Activated CD4-positive, CD25-positive, alpha-beta regulatory T cell treated with anti-CD3 and anti-CD28 coated beads, Interleukin-2, amount 50 U/mL, for 72 hours (primary cell): ENCODE data around the gene PLB1.

Experiments
- DNase-seq: peaks from one replicate; pipeline ENCODE4 v3.0.0; 2021

Gene PLB1

DNA sequence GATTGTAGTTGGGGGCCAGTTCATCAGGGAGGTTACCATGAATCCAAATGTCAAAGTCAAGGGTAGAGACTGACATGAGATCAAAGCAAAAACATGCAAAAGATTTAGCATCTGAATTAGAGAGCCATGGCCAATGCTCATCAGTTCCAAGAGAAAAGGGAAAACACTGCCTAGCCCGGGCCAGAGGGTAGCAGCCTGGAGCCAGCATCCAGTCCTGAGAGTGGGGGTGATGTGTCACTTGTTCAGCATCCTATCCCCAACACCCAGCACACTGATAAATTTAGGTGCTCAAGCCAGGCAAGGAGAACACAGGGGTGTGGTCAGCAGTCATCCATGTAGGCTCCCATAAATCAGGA lies 178.8 kb downstream of the PLB1 start:
- DNase-seq, result no peak

GRCh38 chr2:28676152-28676835 lies 180.4 kb downstream of the PLB1 start:
- no peak for DNase-seq

DNA sequence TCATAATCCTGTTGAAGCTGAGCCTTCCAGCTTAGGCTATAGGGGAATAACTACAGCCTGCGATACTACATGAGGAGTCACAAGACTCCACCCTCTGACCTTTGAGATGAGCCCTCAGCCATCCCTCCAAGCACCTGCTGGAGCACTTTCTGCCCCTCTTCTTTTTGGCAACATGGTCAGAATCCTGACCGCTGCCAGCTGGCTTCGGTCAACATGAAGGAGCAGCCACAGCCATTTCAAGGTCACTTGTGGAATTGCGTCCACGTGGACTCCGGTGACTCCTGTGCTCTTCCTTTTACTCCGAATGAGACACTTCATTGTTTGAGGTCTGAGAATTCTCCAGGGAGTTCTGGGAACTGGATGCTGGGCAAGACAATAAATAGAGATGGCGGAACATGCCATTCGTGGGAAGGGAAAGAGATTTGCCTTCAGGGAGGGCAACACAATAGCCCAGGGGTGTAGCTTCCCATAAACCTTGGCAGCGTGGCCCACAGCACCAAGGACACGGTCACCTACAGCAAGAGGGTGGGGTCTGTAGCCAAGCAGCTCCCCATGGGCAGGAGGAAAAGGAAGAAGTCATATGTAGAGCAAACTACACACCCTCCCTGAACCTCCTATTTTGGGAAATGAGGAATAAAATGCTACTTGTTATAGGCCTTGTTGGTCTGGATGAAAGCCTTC lies 182.5 kb downstream of the PLB1 start:
- no peak for DNase-seq

DNA sequence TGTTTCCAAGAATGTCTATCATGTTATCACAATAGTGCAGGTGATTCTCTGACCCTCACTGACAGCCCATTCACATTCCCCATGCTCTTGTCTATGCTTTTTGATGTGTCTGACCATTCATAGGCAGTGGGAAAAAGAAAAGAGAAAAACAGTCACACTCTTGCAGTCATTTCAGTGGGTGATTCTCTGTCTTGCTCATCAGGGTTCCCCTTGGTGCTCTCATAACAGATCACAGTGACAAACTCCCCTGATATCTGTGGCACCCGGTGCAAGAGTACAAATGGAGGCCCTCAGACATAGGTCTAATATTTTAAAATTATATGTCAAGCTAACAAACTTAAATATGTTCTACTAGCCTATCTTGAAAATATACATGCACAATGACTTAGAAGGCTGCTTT lies 183.1 kb downstream of the PLB1 start:
- no peak for DNase-seq

- DNase-seq, result no peak
Observed at GRCh38 chr2:28680657-28681056, 184.8 kb downstream of the PLB1 start.

GRCh38 chr2:28681158-28681571 lies 185.3 kb downstream of the PLB1 start:
- DNase-seq, result peak; percentile 70

- no peak for DNase-seq
Observed at GRCh38 chr2:28681606-28682005, 185.7 kb downstream of the PLB1 start.

DNA sequence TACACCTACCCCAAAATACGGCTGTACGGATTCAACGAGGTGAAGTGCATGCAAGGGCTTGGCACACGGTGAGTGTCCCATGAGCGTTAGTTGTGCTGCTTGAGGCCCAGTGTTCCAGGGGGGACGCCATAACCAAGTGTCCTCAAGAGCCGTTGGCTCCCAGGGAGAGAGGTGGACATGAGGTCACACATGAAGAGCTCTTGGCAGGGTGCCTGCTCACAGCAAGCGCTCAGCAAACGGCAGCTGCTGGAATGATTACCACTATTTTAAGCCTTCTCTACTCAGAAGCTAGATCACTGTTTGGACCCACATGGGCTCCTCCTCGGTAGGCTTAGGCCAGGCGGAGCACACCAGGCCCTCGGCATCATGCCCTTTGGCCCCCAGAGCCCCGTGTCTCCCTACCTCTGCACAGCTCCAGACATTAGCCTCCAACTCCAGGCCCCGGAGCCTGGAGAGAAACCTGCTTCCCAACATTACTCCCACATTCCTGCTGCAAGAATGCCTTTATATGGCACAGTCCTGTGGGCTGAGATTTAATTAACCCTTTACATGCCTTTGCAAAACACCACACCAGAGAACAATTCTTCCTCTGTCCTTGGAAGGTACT lies 187.3 kb downstream of the PLB1 start:
- no peak for DNase-seq

DNA sequence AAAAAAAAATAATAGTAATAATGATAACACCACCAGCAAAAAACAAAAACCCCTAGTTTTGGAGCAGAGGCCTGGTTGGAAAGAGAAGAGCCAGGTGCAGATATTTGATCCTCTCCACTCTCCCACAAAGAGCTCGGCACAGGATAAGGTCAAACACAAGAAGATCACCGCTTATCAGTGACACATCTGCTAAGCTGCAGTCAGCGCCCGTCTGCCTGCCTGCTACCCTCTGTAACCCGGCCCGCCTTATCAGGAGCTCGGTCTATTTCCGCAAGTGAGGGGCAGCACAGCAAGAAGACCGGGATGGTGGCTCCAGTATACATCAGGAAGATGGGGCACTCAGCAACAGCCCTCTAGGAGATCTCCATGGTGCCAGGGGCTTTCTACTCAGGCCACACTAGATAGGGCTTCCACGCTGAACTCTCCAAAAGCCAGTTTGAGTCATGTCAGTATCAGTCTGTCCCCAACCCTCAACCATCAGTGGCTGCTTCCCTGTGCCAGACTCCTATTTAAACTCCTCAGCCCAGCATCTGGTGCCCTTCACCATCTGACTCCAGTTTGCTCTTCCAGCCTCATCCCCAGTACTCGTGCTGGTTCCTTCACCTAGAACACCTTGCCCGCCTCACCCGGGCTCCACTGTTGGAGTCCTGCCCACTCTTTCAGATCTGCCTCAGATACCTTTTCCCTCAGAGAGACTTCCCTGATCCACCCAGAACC lies 188.4 kb downstream of the PLB1 start:
- no peak for DNase-seq

DNA sequence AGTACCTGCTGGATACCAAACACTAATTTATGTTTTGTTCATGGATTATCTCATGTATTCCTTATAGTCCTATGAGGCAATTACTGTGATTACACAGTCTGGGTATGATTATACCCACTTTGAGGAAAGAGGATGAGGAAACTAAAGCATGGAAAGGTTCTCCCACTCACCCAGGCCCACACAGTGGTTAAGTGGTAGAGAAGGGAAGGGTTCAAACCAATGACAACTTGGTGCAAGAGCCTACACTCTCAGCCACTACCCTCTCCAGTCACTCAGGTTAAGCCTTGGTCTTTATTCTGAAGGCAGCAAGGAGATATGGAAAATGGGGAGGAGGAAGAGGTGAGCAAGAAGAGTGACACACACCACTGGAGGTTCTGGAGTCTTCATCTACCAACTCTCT lies 191.3 kb downstream of the PLB1 start:
- no peak for DNase-seq

DNA sequence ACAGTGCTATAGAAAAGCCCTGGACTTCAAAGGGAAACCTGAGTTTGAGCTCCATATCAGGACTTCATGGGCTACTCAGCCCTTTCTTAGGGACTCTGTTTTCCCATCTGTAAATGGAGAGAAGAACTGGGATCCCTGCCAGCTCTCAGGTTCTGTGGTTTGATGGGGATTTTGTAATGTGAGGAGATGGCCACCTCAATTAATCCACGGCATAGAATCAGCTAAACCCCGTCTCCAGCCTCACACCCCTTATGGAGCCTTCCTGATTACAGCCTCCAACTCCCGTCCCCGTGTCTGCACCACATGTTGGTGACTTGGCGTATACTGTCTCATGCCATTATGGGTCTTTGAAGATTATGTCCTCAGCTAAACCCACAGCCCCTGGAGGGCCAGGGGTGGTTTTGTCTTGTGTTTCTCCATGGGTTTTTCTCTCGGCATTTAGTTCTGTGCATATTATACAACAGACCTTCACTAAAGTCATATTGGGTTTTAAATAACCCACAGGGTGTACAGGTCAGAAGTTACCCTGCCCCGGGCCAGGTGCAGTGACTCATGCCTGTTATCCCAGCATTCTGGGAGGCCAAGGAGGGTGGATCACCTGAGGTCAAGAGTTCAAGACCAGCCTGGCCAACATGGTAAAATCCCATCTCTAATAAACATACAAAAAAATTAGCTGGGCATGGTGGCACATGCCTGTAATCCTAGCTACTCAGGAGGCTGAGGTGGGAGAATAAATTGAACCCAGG lies 192.0 kb downstream of the PLB1 start:
- DNase-seq, result no peak

- DNase-seq, result no peak
Observed at GRCh38 chr2:28688818-28689217, 193.0 kb downstream of the PLB1 start.

- DNase-seq, result no peak
Observed at GRCh38 chr2:28689771-28690170, 193.9 kb downstream of the PLB1 start.

DNA sequence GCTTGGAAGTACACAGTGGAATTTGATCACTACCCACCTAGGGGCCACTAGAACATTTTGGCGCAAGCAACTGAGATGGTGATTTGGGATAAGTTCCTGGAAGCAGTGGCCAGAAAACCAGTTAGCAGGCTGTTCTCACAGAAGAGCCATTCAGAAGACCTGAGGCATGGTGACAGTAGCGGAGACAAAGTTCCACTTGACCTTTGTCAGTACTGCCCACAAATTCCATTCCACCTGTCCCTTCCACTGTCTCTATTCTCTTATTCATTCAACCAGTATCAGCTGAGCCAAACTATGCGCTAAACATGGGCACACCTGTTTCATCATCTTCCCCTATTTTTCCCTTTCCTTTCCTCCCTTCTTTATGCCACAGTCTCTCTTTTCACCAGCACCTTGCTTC lies 196.6 kb downstream of the PLB1 start:
- no peak for DNase-seq

- no peak for DNase-seq
Observed at GRCh38 chr2:28693223-28693622, 197.4 kb downstream of the PLB1 start.
